Hematopoietic multipotent progenitor cell (in vitro differentiated cells): ENCODE results near the gene KANTR. TPM values are rescaled to one million over a fixed set of nuclear protein-coding genes. Genes with fewer than 3 reads are reported as not detected.

Experiments
- DNase-seq, 3 donors: peaks; one replicate each; pipeline ENCODE4 v3.0.0-alpha.2; 2011 to 2015; ENCODE audit warnings: low read depth in 2 of 3, low spot score in 2 of 3
- total RNA-seq: library from RNA; depleted of rRNA; stranded (reverse); fragments of >200 nt; gene quantifications from one replicate; pipeline ENCODE4 v1.2.3, GENCODE V29; 2012

KANTR gene, protein sequence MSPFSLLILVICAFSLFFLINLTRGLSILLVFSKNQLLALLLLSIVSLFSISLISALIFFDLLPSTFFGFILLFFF
- 40.1 TPM for total RNA-seq

DNA sequence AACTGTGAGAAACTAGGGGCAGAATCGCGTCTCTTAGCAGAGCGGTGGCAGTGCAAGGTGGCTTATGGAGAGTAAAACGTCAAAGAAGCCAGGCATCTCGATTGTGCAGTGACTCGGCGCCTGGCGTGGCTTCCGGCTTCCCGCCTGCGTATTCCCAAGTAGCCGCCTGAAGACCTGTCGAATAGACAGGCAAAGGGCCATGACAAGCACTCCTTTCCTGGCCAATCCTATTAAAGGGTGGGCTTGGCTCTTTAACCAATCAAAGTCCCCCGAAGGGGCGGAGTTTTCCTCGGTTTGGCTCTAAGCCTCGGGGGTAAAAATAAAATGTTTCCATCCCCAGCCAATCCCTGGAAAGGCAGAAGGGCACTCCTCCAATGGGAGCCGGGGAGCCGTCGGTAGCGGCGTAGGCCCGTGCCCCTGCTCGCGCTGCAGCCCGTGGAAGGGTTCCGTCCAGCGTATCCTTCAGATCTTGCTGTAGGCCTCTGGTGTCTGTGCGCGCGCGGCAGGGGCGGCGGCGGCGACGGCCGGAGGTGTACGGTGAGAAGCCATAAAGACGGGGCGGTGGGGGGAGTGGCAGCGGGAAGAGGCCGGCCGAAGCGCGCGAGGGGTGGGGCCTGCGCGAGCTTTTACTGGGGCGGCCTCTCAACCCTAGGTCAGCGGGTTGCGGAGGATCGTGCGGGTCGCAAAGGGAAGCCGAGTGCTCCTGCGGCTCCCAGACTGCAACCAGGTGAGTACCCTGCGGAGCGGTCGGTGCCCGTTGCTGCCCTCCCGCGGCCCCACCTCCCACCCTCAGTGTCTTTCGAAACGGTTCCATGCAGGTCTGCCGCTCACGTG, at the start of gene KANTR:
KANTR (plus strand) TSS at position 395 of the 834 bp plus-strand sequence. CDS start 30,131 bp downstream, outside the sequence.
- DNase-seq = peak; percentile 53 to 94 (median 87)

DNA sequence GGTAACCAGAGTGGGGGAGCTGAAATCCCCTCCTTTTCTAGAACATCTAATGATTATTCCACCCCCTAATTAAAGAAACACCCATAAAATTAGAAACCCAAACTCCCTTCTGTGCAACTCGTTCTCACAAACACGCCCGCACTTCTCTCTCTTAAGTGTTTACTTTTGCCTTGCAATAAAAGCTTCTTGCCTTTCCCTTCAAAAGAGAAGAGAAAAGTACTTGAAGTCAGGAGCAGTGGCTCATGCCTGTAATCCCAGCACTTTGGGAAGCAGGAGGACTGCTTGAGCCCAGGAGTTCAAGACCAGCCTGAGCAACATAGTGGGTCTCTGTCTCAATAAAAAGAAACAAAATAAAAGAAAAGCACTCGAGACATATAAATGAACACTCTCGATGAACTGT, 48.9 kb upstream of the KANTR start:
- no peak for DNase-seq

DNA sequence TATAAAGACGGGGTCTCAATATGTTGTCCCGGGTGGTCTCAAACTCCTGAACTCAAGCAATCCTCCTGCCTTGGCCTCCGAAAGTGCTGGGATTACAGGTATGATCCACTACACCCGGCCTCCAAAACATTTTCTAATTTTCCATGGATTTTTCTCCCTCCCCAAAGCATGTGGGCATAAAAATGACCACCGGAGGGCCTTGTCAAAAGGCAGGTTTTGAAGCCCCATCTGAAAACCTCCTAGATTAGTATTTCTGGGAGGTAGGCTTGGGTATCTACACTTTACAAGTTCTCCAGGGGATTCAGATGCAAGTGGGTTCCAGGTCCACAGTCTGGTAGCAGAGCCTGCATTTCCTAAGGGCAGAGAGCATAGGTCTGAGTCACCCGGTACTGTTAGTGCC, 46.7 kb upstream of the KANTR start:
- no peak for DNase-seq

DNA sequence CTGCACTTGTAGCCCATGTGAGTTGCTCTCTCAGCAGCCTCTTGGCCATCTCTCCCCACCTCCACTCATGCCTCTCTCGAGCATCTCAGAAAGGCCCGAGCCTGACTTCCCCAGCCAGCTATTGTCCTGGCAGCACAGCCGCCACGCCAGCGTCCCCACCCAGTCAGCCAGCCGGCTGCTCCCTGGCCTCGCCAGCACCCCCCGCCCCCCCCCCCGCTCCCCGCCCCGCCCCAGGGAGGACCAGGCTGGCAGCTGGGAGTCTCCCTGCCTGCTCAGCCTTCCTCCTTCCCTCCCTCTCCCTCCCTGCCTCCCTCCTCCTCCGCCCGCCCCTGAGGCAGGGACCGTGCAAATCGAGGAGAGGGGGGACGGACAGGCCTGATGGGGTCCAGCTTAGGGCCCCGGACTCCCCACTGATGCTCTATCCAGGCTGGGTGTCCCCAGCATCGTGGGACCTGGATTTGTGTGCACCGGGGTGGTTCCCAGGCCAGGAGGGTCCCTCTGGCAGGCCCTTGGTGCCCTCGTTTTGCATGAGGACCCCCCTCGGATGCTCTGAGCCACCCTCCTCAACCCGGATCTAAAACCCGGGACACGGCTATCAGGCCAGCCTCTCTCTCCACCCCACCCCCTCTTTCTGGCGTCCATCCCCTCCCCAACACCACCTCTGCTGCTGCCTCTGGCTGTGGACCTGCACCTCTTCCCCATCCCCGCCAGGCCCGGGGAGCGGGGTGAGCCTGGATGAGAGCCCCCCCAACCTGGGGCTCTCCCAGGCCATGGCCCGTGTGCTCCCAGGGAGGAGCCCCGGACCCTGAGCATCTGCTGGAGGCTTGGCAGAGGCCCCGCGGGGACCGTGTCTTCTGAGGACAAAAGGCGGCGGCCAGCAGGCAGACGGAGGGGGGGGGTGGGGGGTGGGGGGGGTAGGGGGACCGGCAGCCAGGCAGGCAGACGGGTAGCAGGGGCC, 45.5 kb upstream of the KANTR start, which contains the start of gene GPR173:
GPR173 (plus strand) TSS at position 621 of the 958 bp plus-strand sequence. CDS start 27,833 bp downstream, outside the sequence.
- no peak for DNase-seq

DNA sequence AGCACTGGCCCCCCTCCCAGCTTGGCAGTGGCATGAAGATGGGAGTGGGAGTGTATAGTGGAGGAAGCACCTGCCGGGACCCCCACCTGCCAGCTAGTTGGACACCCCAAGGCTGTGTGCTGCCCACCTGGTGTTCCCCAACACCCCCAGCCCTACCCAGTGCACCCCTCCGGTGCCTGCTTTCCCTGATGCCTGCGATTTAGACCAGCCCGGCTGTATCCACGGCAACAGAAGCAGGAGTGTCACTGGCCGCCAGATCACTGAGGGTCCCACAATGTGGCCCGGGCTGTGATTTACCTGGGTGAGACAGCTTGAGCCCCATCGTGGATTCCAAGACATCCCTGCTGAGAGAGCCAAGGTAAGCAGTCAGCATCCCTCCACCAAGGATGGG, 44.8 kb upstream of the KANTR start:
- DNase-seq = no peak

DNA sequence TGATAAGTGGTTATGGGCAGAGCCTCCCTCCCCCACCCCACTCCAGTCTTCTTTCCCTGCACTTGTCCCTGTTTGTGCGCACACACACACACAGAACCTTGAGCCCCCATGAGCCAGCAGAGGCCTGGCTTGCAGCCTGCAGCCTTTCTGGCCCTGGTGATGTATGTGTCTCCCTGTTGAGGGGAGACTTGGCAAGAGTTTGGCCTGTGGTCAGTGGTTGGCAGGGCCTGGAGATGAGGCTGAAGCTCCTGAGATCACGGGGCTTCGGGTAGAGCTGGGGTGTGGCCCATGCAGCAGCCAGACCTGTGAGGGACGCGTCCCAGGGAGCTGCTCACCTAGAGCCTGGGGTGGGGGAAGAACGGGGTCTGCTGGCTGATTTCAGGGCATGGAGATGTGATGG, 43.1 kb upstream of the KANTR start:
- DNase-seq = no peak

DNA sequence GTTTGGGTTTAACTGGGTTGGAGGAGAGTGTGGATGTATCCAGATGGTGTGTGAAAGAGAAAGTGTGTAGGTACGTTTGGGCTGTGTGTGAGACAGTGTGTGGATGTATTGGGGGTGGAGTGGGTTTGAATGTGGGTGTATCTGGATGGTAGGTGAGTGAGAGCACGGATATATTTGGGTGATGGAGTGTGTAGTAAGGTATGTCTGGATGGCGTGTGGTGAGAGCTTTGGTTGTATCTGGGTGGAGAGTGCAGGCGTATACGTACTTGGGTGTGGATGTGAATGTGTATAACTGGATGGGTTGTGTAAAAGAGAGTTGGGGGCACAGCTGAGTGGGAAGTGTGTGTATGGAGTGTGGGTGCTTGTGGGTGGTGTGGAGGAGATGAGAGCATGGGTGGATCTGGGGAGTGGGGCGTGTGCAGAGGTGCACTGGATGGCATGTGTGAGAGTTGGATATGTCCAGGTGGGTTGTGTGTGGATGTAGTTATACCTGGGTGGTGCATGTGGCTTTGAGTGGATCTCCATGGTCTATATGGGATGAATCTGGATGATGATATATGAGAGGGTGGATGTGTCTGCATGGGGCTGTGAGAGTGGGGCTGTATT, 38.6 kb upstream of the KANTR start:
- DNase-seq = no peak

DNA sequence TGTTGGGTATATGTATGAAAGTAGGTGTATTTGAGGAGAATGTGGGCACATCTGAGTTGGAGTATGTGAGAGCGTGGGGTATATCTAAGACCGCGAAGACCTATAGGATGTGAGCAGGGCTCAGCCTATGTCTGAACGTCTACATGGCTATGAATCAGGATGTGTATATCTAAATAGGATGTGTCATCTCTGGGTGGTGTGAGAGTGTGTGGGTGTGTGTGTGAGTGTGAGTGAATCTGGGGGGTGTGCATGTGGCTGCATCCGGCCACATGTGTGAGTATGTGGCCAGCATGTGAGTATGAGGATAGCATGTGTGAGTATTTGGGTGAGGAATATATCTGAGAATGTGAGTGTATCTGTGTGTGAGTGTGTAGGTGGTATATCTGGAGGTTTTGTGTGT, 37.6 kb upstream of the KANTR start:
- DNase-seq = no peak

DNA sequence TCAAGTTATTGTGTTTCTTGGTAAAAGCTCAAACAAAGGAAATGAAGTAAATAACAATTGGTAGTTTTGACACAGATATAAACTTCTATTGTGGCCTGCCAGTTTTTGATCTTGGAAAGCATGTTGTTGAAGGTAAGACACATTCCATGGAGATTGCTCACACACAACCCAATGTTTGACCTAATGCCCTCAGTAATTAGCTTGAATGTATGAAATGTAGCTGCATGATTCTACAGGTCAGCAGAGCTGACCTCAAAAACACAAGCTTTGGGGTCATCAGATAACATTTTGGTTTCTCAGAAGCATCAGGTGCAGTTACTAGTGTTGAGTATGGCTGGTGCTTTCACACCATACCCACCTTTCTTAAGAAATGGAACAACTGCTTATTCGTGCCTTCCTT, 28.8 kb upstream of the KANTR start:
- DNase-seq = no peak

DNA sequence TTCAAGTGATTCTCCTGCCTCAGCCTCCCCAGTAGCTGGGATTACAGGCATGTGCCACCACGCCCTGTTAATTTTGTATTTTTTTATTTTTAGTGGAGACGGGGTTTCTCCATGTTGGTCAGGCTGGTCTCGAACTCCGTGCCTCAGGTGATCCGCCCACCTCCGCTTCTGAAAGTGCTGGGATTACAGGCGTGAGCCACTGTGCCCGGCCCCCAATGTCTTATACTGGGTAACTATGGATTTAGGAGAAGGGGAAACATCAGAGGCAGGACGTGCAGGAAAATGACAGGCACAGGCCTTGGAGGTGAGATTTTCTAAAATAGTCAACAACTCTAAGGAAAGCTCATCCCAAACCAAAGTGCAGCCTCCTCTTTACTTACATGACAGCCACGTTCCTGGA, 22.9 kb upstream of the KANTR start:
- no peak for DNase-seq

DNA sequence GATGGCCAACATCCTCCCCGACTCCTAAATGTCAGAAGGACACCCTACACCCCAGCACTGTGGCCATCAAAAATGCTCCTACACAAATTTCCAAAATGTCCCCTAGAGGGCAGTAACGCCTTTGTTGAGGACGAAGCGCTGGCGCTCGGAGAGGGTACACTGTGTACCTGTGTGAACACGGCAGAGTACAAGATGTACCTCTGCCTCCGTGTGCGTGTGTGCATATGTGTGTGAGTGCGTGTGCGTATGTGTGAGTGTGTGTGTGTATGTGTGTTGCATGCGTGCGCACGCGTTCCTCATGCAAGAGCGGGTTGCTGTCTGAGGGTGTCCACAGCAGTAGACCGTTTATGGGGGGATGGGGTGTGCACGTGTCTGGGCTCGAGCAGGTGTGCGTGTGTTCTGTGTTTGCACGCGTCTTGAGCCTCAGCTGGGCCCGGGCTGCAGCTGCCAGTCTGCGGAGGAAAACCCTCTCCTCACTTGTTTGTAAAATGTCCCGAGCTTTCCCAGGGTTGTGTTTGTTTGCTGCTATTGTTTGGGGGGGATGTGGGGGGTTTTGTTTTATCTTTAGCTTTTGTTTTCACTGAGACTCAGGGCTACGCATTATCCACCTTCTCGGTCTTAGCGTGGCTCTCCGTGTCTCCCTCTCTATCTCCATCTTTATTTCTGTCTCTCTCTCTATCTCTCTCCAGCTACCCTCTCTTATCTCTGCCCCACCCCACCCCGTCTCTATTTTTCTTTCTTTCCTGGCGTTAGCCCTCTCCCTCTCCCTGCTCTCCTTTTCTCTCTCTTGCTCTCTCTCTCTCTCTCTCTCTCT, 22.1 kb upstream of the KANTR start:
- DNase-seq = peak; percentile 71 to 84 (median 71)

DNA sequence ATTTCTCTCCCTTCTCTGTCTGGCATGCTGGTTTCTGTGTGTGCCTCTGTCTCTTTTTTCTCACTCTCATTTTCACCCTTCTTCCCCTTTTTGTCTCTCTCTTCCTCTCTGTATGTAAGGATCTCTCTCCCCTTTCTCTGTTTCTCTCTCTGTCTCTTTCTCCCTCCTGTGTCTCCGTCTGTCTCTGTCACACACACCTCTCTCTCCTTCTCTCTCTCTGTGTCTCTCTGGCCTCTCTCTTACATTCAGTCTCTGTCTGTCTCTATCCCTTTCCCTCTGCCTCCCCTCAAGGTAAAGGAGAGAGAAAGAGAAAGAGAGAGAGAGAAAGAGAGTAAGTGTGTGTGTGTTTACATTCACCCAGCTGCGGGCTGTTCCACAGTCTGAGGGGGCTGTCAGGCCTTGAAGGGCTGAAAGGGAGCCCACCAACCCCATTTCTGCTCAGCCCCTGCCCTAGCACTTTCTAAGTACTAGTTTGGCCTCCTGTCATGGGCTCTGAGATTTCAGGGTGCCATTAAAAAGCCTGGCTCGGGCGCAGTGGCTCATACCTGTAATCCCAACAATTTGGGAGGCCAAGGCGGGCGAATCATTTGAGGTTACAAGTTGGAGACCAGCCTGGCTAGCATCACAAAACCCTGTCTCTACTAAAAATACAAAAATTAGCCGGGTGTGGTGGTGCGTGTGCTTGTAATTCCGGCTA, 21.4 kb upstream of the KANTR start:
- no peak for DNase-seq

DNA sequence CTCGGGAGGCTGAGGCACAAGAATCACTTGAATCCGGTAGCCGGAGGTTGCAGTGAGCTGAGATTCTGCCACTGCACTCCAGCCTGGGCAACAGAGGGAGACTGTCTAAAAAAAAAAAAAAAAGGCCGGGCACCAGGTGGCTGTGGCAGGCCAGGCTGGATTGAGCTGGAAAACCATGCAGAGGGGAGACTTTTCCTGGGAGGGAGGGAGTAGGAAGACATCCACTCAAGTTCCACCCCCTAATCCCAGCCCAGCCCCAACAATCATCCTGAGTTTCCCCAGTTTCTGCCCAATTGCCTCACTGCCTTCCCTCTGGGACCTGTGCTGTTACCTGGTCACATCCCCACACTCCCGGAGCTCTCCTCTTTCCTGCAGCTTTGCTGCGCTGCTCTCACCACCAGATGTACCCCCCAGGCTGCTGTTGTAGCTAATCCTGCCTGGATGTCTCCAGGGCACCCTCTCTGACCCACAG, 20.8 kb upstream of the KANTR start:
- no peak for DNase-seq

DNA sequence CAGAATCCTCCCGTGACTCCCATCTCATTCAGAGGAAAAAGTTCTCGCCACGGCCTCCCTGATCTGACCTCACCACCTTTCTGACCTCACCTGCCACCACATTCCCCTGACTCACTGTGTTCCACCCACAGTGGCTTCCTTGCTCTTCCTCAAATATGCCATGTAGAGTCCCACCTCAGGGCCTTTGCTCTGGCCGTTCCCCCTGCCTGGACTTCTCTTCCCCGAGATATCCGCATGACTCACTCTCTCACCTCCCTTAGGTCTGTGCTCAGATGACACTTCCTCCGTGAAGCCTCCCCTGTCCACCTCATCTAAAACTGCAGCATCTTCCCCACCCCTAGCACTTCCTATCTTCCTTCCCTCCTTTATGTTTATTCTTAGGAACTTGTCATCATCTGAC, 18.9 kb upstream of the KANTR start:
- no peak for DNase-seq

DNA sequence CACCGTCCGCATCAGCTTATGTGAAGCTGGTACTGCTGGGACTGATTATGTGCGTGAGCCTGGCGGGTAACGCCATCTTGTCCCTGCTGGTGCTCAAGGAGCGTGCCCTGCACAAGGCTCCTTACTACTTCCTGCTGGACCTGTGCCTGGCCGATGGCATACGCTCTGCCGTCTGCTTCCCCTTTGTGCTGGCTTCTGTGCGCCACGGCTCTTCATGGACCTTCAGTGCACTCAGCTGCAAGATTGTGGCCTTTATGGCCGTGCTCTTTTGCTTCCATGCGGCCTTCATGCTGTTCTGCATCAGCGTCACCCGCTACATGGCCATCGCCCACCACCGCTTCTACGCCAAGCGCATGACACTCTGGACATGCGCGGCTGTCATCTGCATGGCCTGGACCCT, 17.3 kb upstream of the KANTR start:
- DNase-seq = no peak

DNA sequence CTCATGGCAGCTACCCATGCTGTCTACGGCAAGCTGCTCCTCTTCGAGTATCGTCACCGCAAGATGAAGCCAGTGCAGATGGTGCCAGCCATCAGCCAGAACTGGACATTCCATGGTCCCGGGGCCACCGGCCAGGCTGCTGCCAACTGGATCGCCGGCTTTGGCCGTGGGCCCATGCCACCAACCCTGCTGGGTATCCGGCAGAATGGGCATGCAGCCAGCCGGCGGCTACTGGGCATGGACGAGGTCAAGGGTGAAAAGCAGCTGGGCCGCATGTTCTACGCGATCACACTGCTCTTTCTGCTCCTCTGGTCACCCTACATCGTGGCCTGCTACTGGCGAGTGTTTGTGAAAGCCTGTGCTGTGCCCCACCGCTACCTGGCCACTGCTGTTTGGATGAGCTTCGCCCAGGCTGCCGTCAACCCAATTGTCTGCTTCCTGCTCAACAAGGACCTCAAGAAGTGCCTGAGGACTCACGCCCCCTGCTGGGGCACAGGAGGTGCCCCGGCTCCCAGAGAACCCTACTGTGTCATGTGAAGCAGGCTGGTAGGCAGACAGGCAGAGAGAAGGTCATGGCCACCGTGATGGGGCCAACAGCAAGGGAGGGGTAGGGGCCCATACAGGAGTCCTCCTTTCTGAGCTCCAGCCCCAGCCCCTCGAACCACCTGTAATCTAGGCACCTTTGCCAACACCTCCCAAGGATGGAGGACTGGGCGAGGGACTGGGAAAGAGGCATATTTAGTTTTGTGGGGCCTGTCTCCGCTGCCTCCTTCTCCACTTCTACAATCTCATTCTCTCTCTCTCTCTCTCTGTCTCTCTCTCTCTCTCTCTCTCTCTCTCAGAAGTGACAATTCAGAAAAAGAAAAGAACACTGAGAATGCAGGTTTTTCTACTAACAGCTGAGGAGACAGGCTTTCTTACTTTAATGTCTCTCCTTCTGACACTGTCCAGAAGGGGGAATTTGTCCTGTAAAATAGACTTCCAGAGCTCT, 16.4 kb upstream of the KANTR start:
- DNase-seq = no peak

DNA sequence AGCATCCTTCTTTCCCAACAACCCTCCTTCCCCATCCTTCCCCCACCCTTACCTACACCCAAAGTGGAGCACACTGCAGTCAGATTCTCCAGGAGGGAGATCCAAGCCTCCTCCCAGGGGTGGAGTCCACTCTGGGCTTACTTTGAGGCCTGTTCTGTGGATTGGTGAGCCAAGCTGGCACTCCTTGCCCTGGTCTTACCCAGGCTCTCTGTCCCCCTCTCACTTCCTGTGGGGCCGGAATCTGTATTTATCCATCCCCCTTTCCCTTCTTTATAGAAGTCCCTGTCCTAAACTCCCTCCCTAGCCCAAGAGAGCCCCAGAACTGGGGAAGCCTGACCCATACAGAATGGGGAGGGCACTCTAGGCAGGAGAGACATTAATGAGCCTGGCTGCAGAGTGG, 15.0 kb upstream of the KANTR start:
- no peak for DNase-seq
